WTC11 (cell line): ENCODE data around the gene UQCC3. TPM values are rescaled to one million over a fixed set of nuclear protein-coding genes. Genes with fewer than 3 reads are reported as not detected.

Experiments
- ATAC-seq: fragments of 200-7000 bp; cut with Tn5 transposase; 2 replicates; pipeline ENCODE4 v1.10.0; 2021; ENCODE audit warnings: mild to moderate bottlenecking, moderate library complexity
- CTCF ChIA-PET: fragments of 300-600 bp; sonication (Branson Sonifier 250); formaldehyde crosslinking; loops from one replicate; lab custom pipeline; 2021; ENCODE audit warnings: antibody characterized with exemption; lab: Charles Lee
- POLR2A ChIA-PET: fragments of 350-600 bp; sonication (Branson Sonifier 250); formaldehyde crosslinking; loops from one replicate; lab custom pipeline; 2021; ENCODE audit warnings: antibody characterized with exemption; lab: Charles Lee
- DNase-seq: peaks from one replicate; pipeline ENCODE4 v3.0.0; 2021; ENCODE audit warnings: low spot score
- H3K27ac Mint-ChIP-seq: 2 replicates; pipeline ENCODE4 v1.8.0; 2021; ENCODE audit warnings: mixed read lengths
- H3K27me3 Mint-ChIP-seq: 2 replicates; pipeline ENCODE4 v1.8.0; 2021; ENCODE audit warnings: low read depth, mild to moderate bottlenecking, moderate library complexity, mixed read lengths
- H3K36me3 Mint-ChIP-seq: 2 replicates; pipeline ENCODE4 v1.8.0; 2021; ENCODE audit warnings: mixed read lengths
- H3K4me1 Mint-ChIP-seq: 2 replicates; pipeline ENCODE4 v1.8.0; 2022; ENCODE audit warnings: mixed read lengths
- H3K4me3 Mint-ChIP-seq: 2 replicates; pipeline ENCODE4 v1.8.0; 2021; ENCODE audit warnings: mild to moderate bottlenecking, moderate library complexity, mixed read lengths
- H3K9me3 Mint-ChIP-seq: 2 replicates; pipeline ENCODE4 v1.8.0; 2021; ENCODE audit warnings: mixed read lengths
- AFF4 ChIP-seq: sonication (generic); formaldehyde crosslinking; IDR thresholded peaks from 2 replicates; pipeline ENCODE4 v1.8.1; 2023; ENCODE audit warnings: mild to moderate bottlenecking, missing genetic modification reagents, borderline replicate concordance
- CTCF ChIP-seq: fragments of 200-600 bp; IDR thresholded peaks from 2 replicates; pipeline ENCODE4 v1.8.0; 2022; ENCODE audit warnings: antibody characterized with exemption
- E2F1 ChIP-seq: sonication (generic); formaldehyde crosslinking; IDR thresholded peaks from 2 replicates; pipeline ENCODE4 v1.8.0; 2022; ENCODE audit warnings: mild to moderate bottlenecking, missing genetic modification reagents
- ETV6 ChIP-seq: sonication (generic); formaldehyde crosslinking; IDR thresholded peaks from 2 replicates; pipeline ENCODE4 v1.8.1; 2022; ENCODE audit warnings: mild to moderate bottlenecking, missing genetic modification reagents
- FOXJ3 ChIP-seq: sonication (generic); formaldehyde crosslinking; IDR thresholded peaks from 2 replicates; pipeline ENCODE4 v1.9.0; 2021; ENCODE audit warnings: missing genetic modification reagents, mild to moderate bottlenecking, borderline replicate concordance
- HMGXB4 ChIP-seq: sonication (generic); formaldehyde crosslinking; IDR thresholded peaks from 2 replicates; pipeline ENCODE4 v1.8.1; 2023; ENCODE audit warnings: mild to moderate bottlenecking, moderate library complexity, missing genetic modification reagents
- KAT7 ChIP-seq: sonication (generic); formaldehyde crosslinking; IDR thresholded peaks from 2 replicates; pipeline ENCODE4 v1.8.1; 2023; ENCODE audit warnings: missing genetic modification reagents, mild to moderate bottlenecking, borderline replicate concordance
- MAX ChIP-seq: sonication (generic); formaldehyde crosslinking; IDR thresholded peaks from 2 replicates; pipeline ENCODE4 v1.8.0; 2022; ENCODE audit warnings: mild to moderate bottlenecking, missing genetic modification reagents
- NFYB ChIP-seq: sonication (generic); formaldehyde crosslinking; conservative IDR thresholded peaks from 2 replicates; pipeline ENCODE4 v1.8.0; 2022; ENCODE audit warnings: low read depth, missing genetic modification reagents
- NR2C2 ChIP-seq: sonication (generic); formaldehyde crosslinking; IDR thresholded peaks from 2 replicates; pipeline ENCODE4 v1.8.0; 2022; ENCODE audit warnings: mild to moderate bottlenecking, missing genetic modification reagents
- TP53 ChIP-seq: sonication (generic); formaldehyde crosslinking; IDR thresholded peaks from 2 replicates; pipeline ENCODE4 v1.8.1; 2023; ENCODE audit warnings: mild to moderate bottlenecking, missing genetic modification reagents
- USF2 ChIP-seq: sonication (generic); formaldehyde crosslinking; IDR thresholded peaks from 2 replicates; pipeline ENCODE4 v1.8.1; 2023; ENCODE audit warnings: mild to moderate bottlenecking, missing genetic modification reagents, moderate library complexity
- ZNF416 ChIP-seq: fragments of 250-450 bp; sonication (Bioruptor Pico); IDR thresholded peaks from 2 replicates; pipeline ENCODE4 v1.9.0; 2021; ENCODE audit warnings: mild to moderate bottlenecking, inconsistent platforms
- ZNF532 ChIP-seq: fragments of 250-450 bp; sonication (Bioruptor Pico); IDR thresholded peaks from 2 replicates; pipeline ENCODE4 v1.9.0; 2021; ENCODE audit warnings: mild to moderate bottlenecking, borderline replicate concordance
- total RNA-seq: library from RNA; stranded (reverse); gene quantifications from 3 replicates; pipeline ENCODE4 v1.2.3, GENCODE V29; 2021

UQCC3 gene
- total RNA-seq, 1 experiment from 2014 or later: 18.1 TPM

- TF ChIP-seq E2F1 (CRISPR knock-in tag) (no peak), ZNF532 (CRISPR knock-in tag) (no peak), ZNF416 (CRISPR knock-in tag) (no peak), NFYB (no peak), FOXJ3 (no peak), NR2C2 (no peak), CTCF (no peak), MAX (CRISPR knock-in tag) (no peak)
- TF ChIP-seq, all 79 proteins: peak for 0
- peak overlapping the region; percentile 87 for H3K4me3 Mint-ChIP-seq
- no peak for ATAC-seq
- POLR2A ChIA-PET: interaction anchor here (1.0 to 1.8 kb wide), 2 partner anchors 13 to 56 kb away, joined by 3 to 8 read pairs; partner anchors contain the start of genes B3GAT3, C11orf98 and CSKMT
- CTCF ChIA-PET: interaction anchor here (0.9 to 1.7 kb wide), 4 partner anchors 13 to 253 kb away, joined by 3 to 10 read pairs (median 6); partner anchors contain the start of genes C11orf98 and CSKMT
- no peaks in the 10 kb centered on the region for H3K27me3 Mint-ChIP-seq
- no peak for DNase-seq
- H3K27ac Mint-ChIP-seq: peak overlapping the region; percentile 90
- peaks cover 36% of the 10 kb centered on the region for H3K36me3 Mint-ChIP-seq
- no peaks in the 10 kb centered on the region for H3K9me3 Mint-ChIP-seq
- H3K4me1 Mint-ChIP-seq: peaks cover 24% of the 10 kb centered on the region
Observed at GRCh38 chr11:62677714-62678113, 6.2 kb downstream of the UQCC3 start.

GRCh38 chr11:62678433-62678769, 6.9 kb downstream of the UQCC3 start:
- ChIA-PET POLR2A (interaction anchor here (1.3 kb wide), 1 partner anchor 11 kb away, joined by 6 read pairs; no protein-coding TSS in a partner anchor), CTCF (interaction anchor here (3.6 kb wide), 1 partner anchor 11 kb away, joined by 21 read pairs; the partner anchor contains the start of gene LRRN4CL)
- ATAC-seq: peak; percentile 7; the same call in 1 of the 2 replicates
- Mint-ChIP-seq H3K4me3 (peak overlapping the region; percentile 87), H3K4me1 (peaks cover 20% of the 10 kb centered on the region), H3K36me3 (peaks cover 31% of the 10 kb centered on the region), H3K27me3 (no peaks in the 10 kb centered on the region), H3K9me3 (no peaks in the 10 kb centered on the region), H3K27ac (peak overlapping the region; percentile 90)
- DNase-seq: no peak
- TF ChIP-seq ETV6 (CRISPR knock-in tag): no peak
- no peak for TF ChIP-seq USF2
- TF ChIP-seq KAT7 (CRISPR knock-in tag): 0 out of 2 replicates have a peak, but pooled peaks have one; percentile 9
- no peak for TF ChIP-seq TP53 (CRISPR knock-in tag)
- no peak for TF ChIP-seq AFF4 (CRISPR knock-in tag)
- no peak for TF ChIP-seq HMGXB4 (CRISPR knock-in tag)
